Psoas muscle (tissue), 8 donors: Measurements from ENCODE around the gene FOXA2. TPM values are rescaled to one million over a fixed set of nuclear protein-coding genes. Genes with fewer than 3 reads are reported as not detected.

Experiments
- ATAC-seq, 4 donors: fragments of 200-7000 bp; cut with Tn5 transposase; one replicate each; pipeline ENCODE4 v1.9.1; 2020; ENCODE audit warnings: moderate library complexity in 3 of 4, mild to moderate bottlenecking in 2 of 4
- DNase-seq, 2 donors: peaks; one replicate each; pipeline ENCODE4 v3.0.0-alpha.2; 2020
- H3K27ac ChIP-seq: fragments of 200-600 bp; one replicate; pipeline ENCODE4 v1.8.0; 2022
- H3K27me3 ChIP-seq, 3 donors: fragments of 200-600 bp in 1 of 3; one replicate each; pipeline versions ENCODE4 v1.6.1 to v1.8.0; 2013 to 2022; ENCODE audit warnings: low read length in 2 of 3, mild to moderate bottlenecking in 2 of 3, moderate library complexity in 1 of 3; ENCODE audit not compliant: insufficient read depth in 3 of 3
- H3K36me3 ChIP-seq, 2 donors: fragments of 200-600 bp in 1 of 2; one replicate each; pipeline versions ENCODE4 v1.6.1 to v1.8.0; 2013 to 2022; ENCODE audit warnings: low read depth in 1 of 2, mild to moderate bottlenecking in 1 of 2, moderate library complexity in 1 of 2; ENCODE audit not compliant: insufficient read depth in 1 of 2
- H3K4me1 ChIP-seq: fragments of 200-600 bp; one replicate; pipeline ENCODE4 v1.8.0; 2022
- H3K4me3 ChIP-seq: fragments of 200-600 bp; one replicate; pipeline ENCODE4 v1.8.0; 2022; ENCODE audit warnings: mild to moderate bottlenecking
- H3K9me3 ChIP-seq: fragments of 200-600 bp; one replicate; pipeline ENCODE4 v1.8.0; 2022
- WGBS, 3 donors: extraction: QIAGEN DNeasy Blood & Tissue Kit; methylation state at CpG; one replicate each; pipeline versions ENCODE4 v1.1.6 to v1.1.7; 2013; 5-methylcytosine and 5-hydroxymethylcytosine counted together
- intact Hi-C, 2 donors: fragments of 100-400 bp; cut with DNase I; formaldehyde crosslinking; loops; one replicate each; pipeline versions ENCODE4 v1.11.0 to v1.14.2; 2022
- polyA plus RNA-seq, 3 donors: library from polyadenylated mRNA; stranded (reverse); fragments of 200-250 nt; gene quantifications; one replicate each; pipeline ENCODE4 v1.2.3, GENCODE V29; 2013
- total RNA-seq, 4 donors: library from RNA; stranded (reverse); fragmentation: NEBNext Ultra II Directional in 2 of 4; extraction: Animal tissue kit (Norgen Biotek cat#: 25700) in 2 of 4; gene quantifications; one replicate each; pipeline versions ENCODE4 v1.2.1 to v1.2.4, GENCODE V29; 2021 to 2023
- TF ChIP-seq, protein P1 (sequence below): fragments of 200-600 bp; IDR thresholded peaks from one replicate; pipeline ENCODE4 v1.8.0; 2022; ENCODE audit warnings: antibody characterized with exemption
- donor health status: healthy with polysubstance abuse.
- donor health status: DM: no; HTN: no; CAD: no; lungs with moderate emphysema.
- donor health status: Bipolar disorder and iron deficiency.
- donor health status: healthy.
- donor health status: DM: yes; HTN: yes; CAD: no.
- donor health status: DM: no; HTN: no; CAD: no.
- donor health status: DM: no; HTN: no; CAD: no.
- donor health status: DM: yes; HTN: yes; CAD: no.

Gene FOXA2
- total and polyA plus RNA-seq, 7 donors, result 0.26 TPM; not detected in 6

DNA sequence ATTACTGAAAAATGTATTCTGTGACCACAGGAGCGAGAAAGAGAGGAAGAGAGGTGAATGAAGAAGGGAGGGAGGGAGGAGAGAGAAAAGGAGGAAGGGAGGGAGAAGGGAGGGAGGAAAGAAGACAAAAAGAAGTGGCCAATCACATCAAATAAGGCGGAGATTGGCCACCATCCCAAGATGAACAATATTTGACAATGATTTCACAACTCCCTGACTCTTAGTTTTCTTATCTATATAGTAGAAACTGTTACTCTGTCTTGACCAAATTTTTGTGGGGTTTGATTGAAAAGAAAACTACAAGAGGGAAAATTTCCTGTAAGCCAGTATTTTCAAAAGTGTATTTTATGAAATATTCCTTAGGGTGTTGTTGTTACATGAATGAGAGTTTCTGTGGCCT is 52.6 kb downstream of the FOXA2 start:
- intact Hi-C loops, result no loop called here
- ATAC-seq, result no peak

DNA sequence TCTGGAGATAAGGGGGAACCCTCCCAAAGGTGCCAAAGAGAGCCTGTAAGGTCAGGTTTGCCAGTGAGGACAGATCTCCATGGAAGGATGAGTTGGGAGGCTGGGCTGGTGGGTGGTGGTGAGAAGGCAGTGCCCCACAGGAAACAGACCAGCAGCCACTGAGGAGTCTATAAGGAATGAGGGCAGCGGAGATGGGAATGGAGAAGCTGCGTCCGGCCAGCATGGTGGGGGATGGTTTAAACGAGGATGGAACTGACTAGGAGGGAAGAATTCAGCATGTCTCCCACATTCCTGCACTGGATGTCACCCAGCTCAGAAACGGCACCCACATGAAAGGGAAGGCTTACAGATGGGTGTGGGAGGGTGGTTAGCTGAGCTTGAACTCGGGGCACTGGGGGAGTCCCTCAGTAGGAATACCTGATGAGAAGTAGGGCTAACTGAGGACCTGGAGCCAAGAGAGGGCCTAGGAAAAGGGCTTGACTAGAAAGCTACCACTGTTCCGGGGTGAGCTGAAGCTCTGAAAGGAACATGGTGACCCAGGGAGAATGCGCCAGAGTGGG is 53.2 kb downstream of the FOXA2 start:
- 71 to 80% (median 73%) methylated on average over 8 of the region's 8 CpGs for WGBS, 3 donors
- intact Hi-C loops, result no loop called here
- Histone ChIP-seq H3K36me3 (no peaks in the 10 kb centered on the region), H3K4me1 (no peaks in the 10 kb centered on the region), H3K27ac (no peak overlapping the region), H3K4me3 (no peak overlapping the region), H3K27me3 (no peaks in the 10 kb centered on the region), H3K9me3 (no peaks in the 10 kb centered on the region)
- TF ChIP-seq, protein P1, sequence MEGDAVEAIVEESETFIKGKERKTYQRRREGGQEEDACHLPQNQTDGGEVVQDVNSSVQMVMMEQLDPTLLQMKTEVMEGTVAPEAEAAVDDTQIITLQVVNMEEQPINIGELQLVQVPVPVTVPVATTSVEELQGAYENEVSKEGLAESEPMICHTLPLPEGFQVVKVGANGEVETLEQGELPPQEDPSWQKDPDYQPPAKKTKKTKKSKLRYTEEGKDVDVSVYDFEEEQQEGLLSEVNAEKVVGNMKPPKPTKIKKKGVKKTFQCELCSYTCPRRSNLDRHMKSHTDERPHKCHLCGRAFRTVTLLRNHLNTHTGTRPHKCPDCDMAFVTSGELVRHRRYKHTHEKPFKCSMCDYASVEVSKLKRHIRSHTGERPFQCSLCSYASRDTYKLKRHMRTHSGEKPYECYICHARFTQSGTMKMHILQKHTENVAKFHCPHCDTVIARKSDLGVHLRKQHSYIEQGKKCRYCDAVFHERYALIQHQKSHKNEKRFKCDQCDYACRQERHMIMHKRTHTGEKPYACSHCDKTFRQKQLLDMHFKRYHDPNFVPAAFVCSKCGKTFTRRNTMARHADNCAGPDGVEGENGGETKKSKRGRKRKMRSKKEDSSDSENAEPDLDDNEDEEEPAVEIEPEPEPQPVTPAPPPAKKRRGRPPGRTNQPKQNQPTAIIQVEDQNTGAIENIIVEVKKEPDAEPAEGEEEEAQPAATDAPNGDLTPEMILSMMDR, result no peak
- DNase-seq (no peak), ATAC-seq (no peak)

More for the DNA sequence above, 52.6 kb downstream of the FOXA2 start:
- DNase-seq, result no peak
- TF ChIP-seq, protein P1, result no peak
- Histone ChIP-seq H3K4me3 (no peak overlapping the region), H3K9me3 (no peaks in the 10 kb centered on the region), H3K27ac (no peak overlapping the region), H3K27me3 (no peaks in the 10 kb centered on the region), H3K4me1 (no peaks in the 10 kb centered on the region), H3K36me3 (no peaks in the 10 kb centered on the region)
- WGBS, 3 donors, result 66 to 82% (median 72%) methylated on average over 2 of the region's 2 CpGs
